Measurements from ENCODE around the gene TAC3. TPM values are rescaled to one million over a fixed set of nuclear protein-coding genes. Genes with fewer than 3 reads are reported as not detected.

TAC3 gene
- total RNA-seq, 4 donors from 2014 or later: not detected

- TF ChIP-seq POLR2A (IDR thresholded peaks at IDR 0.05; ENCODE audit: low read depth) (no peak), CTCF (IDR thresholded peaks at IDR 0.05) (no peak), POLR2AphosphoS5 (IDR thresholded peaks at IDR 0.05) (no peak), EP300 (IDR thresholded peaks at IDR 0.05) (no peak)
- H3K36me3 ChIP-seq: no peaks in the 10 kb centered on the region
- 93% methylated on average over 1 of the region's 1 CpG for WGBS
- no peaks in the 10 kb centered on the region for H3K4me1 ChIP-seq
- no peaks in the 10 kb centered on the region for H3K27me3 ChIP-seq
- DNase-seq (ENCODE audit: extremely low spot score): no peak
- no peak overlapping the region for H3K27ac ChIP-seq (replicated peaks in 1 of 4)
- no peak overlapping the region for H3K4me3 ChIP-seq
- intact Hi-C loops (cut with DNase I): no loop called here
- no peaks in the 10 kb centered on the region for H3K9me3 ChIP-seq
Measured at GRCh38 chr12:57048423-57049118, 32.2 kb upstream of the TAC3 start.

- no peaks in the 10 kb centered on the region for H3K4me1 ChIP-seq
- no peaks in the 10 kb centered on the region for H3K27me3 ChIP-seq
- no peak overlapping the region for H3K4me3 ChIP-seq
- no peaks in the 10 kb centered on the region for H3K36me3 ChIP-seq
- WGBS: 100% methylated on average over 1 of the region's 1 CpG
- TF ChIP-seq POLR2AphosphoS5 (IDR thresholded peaks at IDR 0.05): no peak
- H3K9me3 ChIP-seq: no peaks in the 10 kb centered on the region
- intact Hi-C loops (cut with DNase I): no loop called here
- H3K27ac ChIP-seq (replicated peaks in 1 of 4): no peak overlapping the region
- DNase-seq (ENCODE audit: extremely low spot score): no peak
Measured at GRCh38 chr12:57047981-57048380, 31.7 kb upstream of the TAC3 start.

GRCh38 chr12:57046947-57047890 lies 30.9 kb upstream of the TAC3 start:
- Histone ChIP-seq H3K4me1 (no peaks in the 10 kb centered on the region), H3K4me3 (no peak overlapping the region), H3K36me3 (no peaks in the 10 kb centered on the region), H3K27ac (replicated peaks in 1 of 4) (no peak overlapping the region), H3K27me3 (no peaks in the 10 kb centered on the region), H3K9me3 (no peaks in the 10 kb centered on the region)
- DNase-seq (ENCODE audit: extremely low spot score): no peak
- WGBS: 73% methylated on average over 10 of the region's 10 CpGs
- intact Hi-C loops (cut with DNase I): no loop called here
- no peak for TF ChIP-seq POLR2A (IDR thresholded peaks at IDR 0.05; ENCODE audit: low read depth)
- no peak for TF ChIP-seq POLR2AphosphoS5 (IDR thresholded peaks at IDR 0.05)
- no peak for TF ChIP-seq EP300 (IDR thresholded peaks at IDR 0.05)
- TF ChIP-seq CTCF (IDR thresholded peaks at IDR 0.05): no peak

GRCh38 chr12:57046086-57046791 lies 29.9 kb upstream of the TAC3 start:
- intact Hi-C loops (cut with DNase I): no loop called here
- Histone ChIP-seq H3K27ac (replicated peaks in 1 of 4) (no peak overlapping the region), H3K4me1 (no peaks in the 10 kb centered on the region), H3K36me3 (no peaks in the 10 kb centered on the region), H3K4me3 (no peak overlapping the region), H3K9me3 (no peaks in the 10 kb centered on the region), H3K27me3 (no peaks in the 10 kb centered on the region)
- TF ChIP-seq CTCF (IDR thresholded peaks at IDR 0.05): no peak
- TF ChIP-seq EP300 (IDR thresholded peaks at IDR 0.05): no peak
- TF ChIP-seq POLR2AphosphoS5 (IDR thresholded peaks at IDR 0.05): no peak
- no peak for TF ChIP-seq POLR2A (IDR thresholded peaks at IDR 0.05; ENCODE audit: low read depth)
- DNase-seq (ENCODE audit: extremely low spot score): no peak
- 74% methylated on average over 6 of the region's 6 CpGs for WGBS

GRCh38 chr12:57044889-57045288 lies 28.6 kb upstream of the TAC3 start:
- Histone ChIP-seq H3K36me3 (no peaks in the 10 kb centered on the region), H3K4me1 (no peaks in the 10 kb centered on the region), H3K27me3 (no peaks in the 10 kb centered on the region), H3K4me3 (no peak overlapping the region), H3K27ac (replicated peaks in 1 of 4) (no peak overlapping the region), H3K9me3 (no peaks in the 10 kb centered on the region)
- intact Hi-C loops (cut with DNase I): no loop called here
- WGBS: 88% methylated on average over 3 of the region's 3 CpGs
- TF ChIP-seq POLR2AphosphoS5 (IDR thresholded peaks at IDR 0.05): no peak
- no peak for TF ChIP-seq CTCF (IDR thresholded peaks at IDR 0.05)
- TF ChIP-seq EP300 (IDR thresholded peaks at IDR 0.05): no peak
- TF ChIP-seq POLR2A (IDR thresholded peaks at IDR 0.05; ENCODE audit: low read depth): no peak
- no peak for DNase-seq (ENCODE audit: extremely low spot score)
